Panc1 (cell line): ENCODE results near the gene COMMD6.

Source experiments
- POLR2AphosphoS5 ChIP-seq: IDR thresholded peaks from 2 replicates; pipeline ENCODE4 v1.6.1; 2012; ENCODE audit warnings: mild to moderate bottlenecking, low read depth, low read length, moderate library complexity
- SIN3A ChIP-seq: IDR thresholded peaks from 2 replicates; pipeline ENCODE4 v1.6.1; 2012; ENCODE audit warnings: low read depth, mild to moderate bottlenecking, low read length, moderate library complexity, borderline replicate concordance; ENCODE audit not compliant: insufficient read depth
- TCF7L2 ChIP-seq: IDR thresholded peaks from 2 replicates; pipeline ENCODE4 v1.6.1; 2011; ENCODE audit warnings: mild to moderate bottlenecking, low read depth, low read length, inconsistent platforms
- TF ChIP-seq, protein P1 (sequence below): fragments of 450-650 bp; IDR thresholded peaks from 2 replicates; pipeline ENCODE4 v1.5.1; 2017; ENCODE audit warnings: mild to moderate bottlenecking
- TF ChIP-seq, protein P2 (sequence below), 2 experiments: IDR thresholded peaks; 2 replicates each; pipeline ENCODE4 v1.6.1; 2011 to 2012; ENCODE audit warnings: low read depth in 2 of 2, control low read depth in 1 of 2, low read length in 1 of 2, mild to moderate bottlenecking in 1 of 2, moderate library complexity in 1 of 2; ENCODE audit not compliant: insufficient read depth in 1 of 2

DNA sequence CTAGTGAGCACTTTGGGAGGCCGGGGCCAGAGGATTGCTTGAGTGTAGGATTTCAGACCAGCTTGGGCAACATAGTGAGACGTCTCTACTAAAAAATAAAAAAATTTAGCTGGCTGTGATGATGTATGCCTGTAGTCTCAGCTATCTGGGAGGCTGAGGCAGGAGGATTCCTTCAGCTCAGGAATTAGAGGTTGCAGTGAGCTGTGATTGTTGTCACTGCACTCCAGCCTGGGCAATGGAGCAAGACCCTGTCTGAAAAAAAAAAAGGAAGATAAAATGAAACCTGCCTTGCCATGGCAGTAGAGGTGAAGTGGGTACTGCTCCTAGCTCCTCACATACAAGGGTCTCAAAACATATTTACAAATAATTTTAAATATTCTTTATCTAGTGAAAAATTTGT lies 19.3 kb upstream of the COMMD6 start:
- TF ChIP-seq, protein P1, sequence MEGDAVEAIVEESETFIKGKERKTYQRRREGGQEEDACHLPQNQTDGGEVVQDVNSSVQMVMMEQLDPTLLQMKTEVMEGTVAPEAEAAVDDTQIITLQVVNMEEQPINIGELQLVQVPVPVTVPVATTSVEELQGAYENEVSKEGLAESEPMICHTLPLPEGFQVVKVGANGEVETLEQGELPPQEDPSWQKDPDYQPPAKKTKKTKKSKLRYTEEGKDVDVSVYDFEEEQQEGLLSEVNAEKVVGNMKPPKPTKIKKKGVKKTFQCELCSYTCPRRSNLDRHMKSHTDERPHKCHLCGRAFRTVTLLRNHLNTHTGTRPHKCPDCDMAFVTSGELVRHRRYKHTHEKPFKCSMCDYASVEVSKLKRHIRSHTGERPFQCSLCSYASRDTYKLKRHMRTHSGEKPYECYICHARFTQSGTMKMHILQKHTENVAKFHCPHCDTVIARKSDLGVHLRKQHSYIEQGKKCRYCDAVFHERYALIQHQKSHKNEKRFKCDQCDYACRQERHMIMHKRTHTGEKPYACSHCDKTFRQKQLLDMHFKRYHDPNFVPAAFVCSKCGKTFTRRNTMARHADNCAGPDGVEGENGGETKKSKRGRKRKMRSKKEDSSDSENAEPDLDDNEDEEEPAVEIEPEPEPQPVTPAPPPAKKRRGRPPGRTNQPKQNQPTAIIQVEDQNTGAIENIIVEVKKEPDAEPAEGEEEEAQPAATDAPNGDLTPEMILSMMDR = no peak
- TF ChIP-seq POLR2AphosphoS5 = no peak
- TF ChIP-seq, protein P2, sequence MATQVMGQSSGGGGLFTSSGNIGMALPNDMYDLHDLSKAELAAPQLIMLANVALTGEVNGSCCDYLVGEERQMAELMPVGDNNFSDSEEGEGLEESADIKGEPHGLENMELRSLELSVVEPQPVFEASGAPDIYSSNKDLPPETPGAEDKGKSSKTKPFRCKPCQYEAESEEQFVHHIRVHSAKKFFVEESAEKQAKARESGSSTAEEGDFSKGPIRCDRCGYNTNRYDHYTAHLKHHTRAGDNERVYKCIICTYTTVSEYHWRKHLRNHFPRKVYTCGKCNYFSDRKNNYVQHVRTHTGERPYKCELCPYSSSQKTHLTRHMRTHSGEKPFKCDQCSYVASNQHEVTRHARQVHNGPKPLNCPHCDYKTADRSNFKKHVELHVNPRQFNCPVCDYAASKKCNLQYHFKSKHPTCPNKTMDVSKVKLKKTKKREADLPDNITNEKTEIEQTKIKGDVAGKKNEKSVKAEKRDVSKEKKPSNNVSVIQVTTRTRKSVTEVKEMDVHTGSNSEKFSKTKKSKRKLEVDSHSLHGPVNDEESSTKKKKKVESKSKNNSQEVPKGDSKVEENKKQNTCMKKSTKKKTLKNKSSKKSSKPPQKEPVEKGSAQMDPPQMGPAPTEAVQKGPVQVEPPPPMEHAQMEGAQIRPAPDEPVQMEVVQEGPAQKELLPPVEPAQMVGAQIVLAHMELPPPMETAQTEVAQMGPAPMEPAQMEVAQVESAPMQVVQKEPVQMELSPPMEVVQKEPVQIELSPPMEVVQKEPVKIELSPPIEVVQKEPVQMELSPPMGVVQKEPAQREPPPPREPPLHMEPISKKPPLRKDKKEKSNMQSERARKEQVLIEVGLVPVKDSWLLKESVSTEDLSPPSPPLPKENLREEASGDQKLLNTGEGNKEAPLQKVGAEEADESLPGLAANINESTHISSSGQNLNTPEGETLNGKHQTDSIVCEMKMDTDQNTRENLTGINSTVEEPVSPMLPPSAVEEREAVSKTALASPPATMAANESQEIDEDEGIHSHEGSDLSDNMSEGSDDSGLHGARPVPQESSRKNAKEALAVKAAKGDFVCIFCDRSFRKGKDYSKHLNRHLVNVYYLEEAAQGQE (IDR thresholded peaks at IDR 0.05; ENCODE audit: insufficient read depth in 1 of 2, low read depth in 2 of 2, low read length in 1 of 2) = no peak
- TF ChIP-seq TCF7L2 = no peak
- TF ChIP-seq SIN3A = no peak
